HEK293T (cell line): ENCODE results near the gene TRABD2B.

Source experiments
- ARNT ChIP-seq: fragments of 450-650 bp; IDR thresholded peaks from 2 replicates; pipeline ENCODE4 v1.6.1; 2017; ENCODE audit warnings: mild to moderate bottlenecking
- BHLHE40 ChIP-seq: fragments of 450-650 bp; IDR thresholded peaks from 2 replicates; pipeline ENCODE4 v1.6.1; 2016; ENCODE audit warnings: mild to moderate bottlenecking, moderate library complexity, borderline replicate concordance
- CTBP1 ChIP-seq: fragments of 450-650 bp; IDR thresholded peaks from 2 replicates; pipeline ENCODE4 v1.6.1; 2016; ENCODE audit warnings: borderline replicate concordance
- FOXA1 ChIP-seq: fragments of 450-650 bp; IDR thresholded peaks from 2 replicates; pipeline ENCODE4 v1.6.1; 2016; ENCODE audit warnings: mild to moderate bottlenecking
- FOXK2 ChIP-seq: fragments of 450-650 bp; IDR thresholded peaks from 2 replicates; pipeline ENCODE4 v1.6.1; 2016; ENCODE audit warnings: mild to moderate bottlenecking
- FOXM1 ChIP-seq: fragments of 450-650 bp; IDR thresholded peaks from 2 replicates; pipeline ENCODE4 v1.6.1; 2017; ENCODE audit warnings: mild to moderate bottlenecking, borderline replicate concordance
- SUZ12 ChIP-seq: fragments of 450-650 bp; IDR thresholded peaks from 2 replicates; pipeline ENCODE4 v1.6.1; 2016; ENCODE audit warnings: mild to moderate bottlenecking
- TARDBP ChIP-seq: fragments of 450-650 bp; IDR thresholded peaks from 2 replicates; pipeline ENCODE4 v1.6.1; 2016

DNA sequence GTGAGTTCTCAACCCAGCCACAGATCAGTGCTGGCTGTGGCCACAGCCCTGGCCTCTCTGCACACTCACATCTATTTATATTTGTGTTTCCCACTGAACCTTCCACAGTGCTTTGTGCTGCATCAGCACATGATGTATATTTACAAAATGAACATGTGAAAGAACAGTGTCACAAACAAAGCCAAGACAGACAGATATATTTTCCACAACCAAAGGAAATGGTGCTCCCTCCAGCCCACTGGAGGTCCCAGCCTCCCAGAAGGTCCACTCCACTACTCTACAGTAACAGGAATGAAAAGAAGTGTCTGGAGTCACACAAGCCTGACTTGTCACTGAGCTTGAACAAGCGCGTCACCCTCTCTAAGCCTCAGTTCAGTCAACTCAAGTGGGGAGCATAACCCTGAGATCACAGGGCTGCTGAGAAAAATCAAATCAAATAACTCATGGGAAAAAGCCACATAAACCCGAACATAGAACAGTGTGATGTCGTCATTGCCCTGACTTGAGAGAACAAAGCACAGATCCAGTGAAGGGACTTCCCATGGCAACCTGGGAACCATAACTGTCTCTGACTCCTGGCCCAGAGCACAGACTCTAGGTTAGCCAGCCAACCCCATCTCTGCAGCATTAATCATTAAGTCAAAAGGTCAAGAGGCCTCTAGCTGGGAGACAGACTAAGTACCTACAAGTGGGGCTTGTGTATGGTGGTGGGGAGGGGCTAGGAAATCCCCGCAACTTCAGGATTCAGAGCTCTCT, 121.2 kb downstream of the TRABD2B start:
- TF ChIP-seq ARNT (no peak), FOXK2 (no peak), CTBP1 (no peak), BHLHE40 (no peak), SUZ12 (no peak), TARDBP (no peak), FOXA1 (no peak), FOXM1 (no peak)
